H9 (cell line): ENCODE data around the gene MRPL17. TPM values are rescaled to one million over a fixed set of nuclear protein-coding genes. Genes with fewer than 3 reads are reported as not detected.

Experiments
- DNase-seq: peaks from one replicate; pipeline ENCODE4 v3.0.0-alpha.2; 2017
- H2AFZ ChIP-seq: one replicate; pipeline ENCODE4 v1.6.1; 2013; ENCODE audit warnings: mild to moderate bottlenecking, low read length, control low read depth, moderate library complexity
- H2AK5ac ChIP-seq: 2 replicates; pipeline ENCODE4 v1.6.1; 2013; ENCODE audit warnings: low read length, control low read depth, mixed read lengths; ENCODE audit not compliant: insufficient read length
- H2BK120ac ChIP-seq: one replicate; pipeline ENCODE4 v1.6.1; 2013; ENCODE audit warnings: low read depth, mild to moderate bottlenecking, low read length, control low read depth, inconsistent platforms; ENCODE audit not compliant: poor library complexity, severe bottlenecking
- H2BK12ac ChIP-seq: 2 replicates; pipeline ENCODE4 v1.6.1; 2013; ENCODE audit warnings: low read length, control low read depth, mixed read lengths, low read depth; ENCODE audit not compliant: insufficient read length
- H2BK15ac ChIP-seq: 2 replicates; pipeline ENCODE4 v1.6.1; 2013; ENCODE audit warnings: low read depth, low read length, control low read depth
- H2BK20ac ChIP-seq: one replicate; pipeline ENCODE4 v1.6.1; 2013; ENCODE audit warnings: low read depth, mild to moderate bottlenecking, low read length, control low read depth, inconsistent platforms; ENCODE audit not compliant: poor library complexity, severe bottlenecking
- H2BK5ac ChIP-seq: 2 replicates; pipeline ENCODE4 v1.6.1; 2013; ENCODE audit warnings: low read length, control low read depth, mixed read lengths; ENCODE audit not compliant: insufficient read length
- H3K14ac ChIP-seq: 2 replicates; pipeline ENCODE4 v1.6.1; 2013; ENCODE audit warnings: low read length, control low read depth; ENCODE audit not compliant: insufficient read depth
- H3K18ac ChIP-seq: 2 replicates; pipeline ENCODE4 v1.6.1; 2013; ENCODE audit warnings: low read depth, mild to moderate bottlenecking, mixed read lengths, low read length, control low read depth; ENCODE audit not compliant: insufficient read length
- H3K23ac ChIP-seq: 2 replicates; pipeline ENCODE4 v1.6.1; 2013; ENCODE audit warnings: low read length, control low read depth, mixed read lengths, low read depth; ENCODE audit not compliant: insufficient read length
- H3K23me2 ChIP-seq: 2 replicates; pipeline ENCODE4 v1.6.1; 2013; ENCODE audit warnings: low read depth, mild to moderate bottlenecking, mixed read lengths, low read length, control low read depth; ENCODE audit not compliant: insufficient read length, poor library complexity, severe bottlenecking
- H3K27ac ChIP-seq: 2 replicates; pipeline ENCODE4 v1.5.1; 2013; ENCODE audit warnings: low read length, control low read depth, mixed read lengths, low read depth; ENCODE audit not compliant: insufficient read length
- H3K27me3 ChIP-seq: 2 replicates; pipeline ENCODE4 v1.6.1; 2013; ENCODE audit warnings: low read length, control low read depth, inconsistent platforms; ENCODE audit not compliant: insufficient read depth
- H3K4ac ChIP-seq: 2 replicates; pipeline ENCODE4 v1.6.1; 2013; ENCODE audit warnings: low read depth, mild to moderate bottlenecking, control low read depth, inconsistent platforms, low read length, moderate library complexity
- H3K4me1 ChIP-seq: 2 replicates; pipeline ENCODE4 v1.6.1; 2013; ENCODE audit warnings: low read length, control low read depth, inconsistent platforms; ENCODE audit not compliant: insufficient read depth
- H3K4me2 ChIP-seq: 2 replicates; pipeline ENCODE4 v1.6.1; 2013; ENCODE audit warnings: low read length, control low read depth, mixed read lengths; ENCODE audit not compliant: insufficient read length, insufficient read depth
- H3K56ac ChIP-seq: 2 replicates; pipeline ENCODE4 v1.6.1; 2013; ENCODE audit warnings: low read depth, mild to moderate bottlenecking, mixed read lengths, low read length, control low read depth; ENCODE audit not compliant: insufficient read length
- H3K79me1 ChIP-seq: 2 replicates; pipeline ENCODE4 v1.6.1; 2013; ENCODE audit warnings: low read depth, mild to moderate bottlenecking, moderate library complexity, low read length, control low read depth, inconsistent platforms; ENCODE audit not compliant: insufficient read depth, poor library complexity, severe bottlenecking
- H3K79me2 ChIP-seq: 2 replicates; pipeline ENCODE4 v1.6.1; 2013; ENCODE audit warnings: low read length, control low read depth, inconsistent platforms; ENCODE audit not compliant: insufficient read depth
- H3K9ac ChIP-seq: 2 replicates; pipeline ENCODE4 v1.6.1; 2013; ENCODE audit warnings: low read length, control low read depth, mixed read lengths; ENCODE audit not compliant: insufficient read length; ENCODE audit errors: extremely low read depth
- H3K9me3 ChIP-seq: one replicate; pipeline ENCODE4 v1.6.1; 2013; ENCODE audit warnings: low read depth, low read length, inconsistent platforms; ENCODE audit not compliant: control insufficient read depth
- H3T11ph ChIP-seq: one replicate; pipeline ENCODE4 v1.6.1; 2013; ENCODE audit warnings: mild to moderate bottlenecking, low read length, control low read depth, inconsistent platforms
- H4K20me1 ChIP-seq: one replicate; pipeline ENCODE4 v1.6.1; 2013; ENCODE audit not compliant: control insufficient read depth, insufficient read length, insufficient read depth
- H4K5ac ChIP-seq: 2 replicates; pipeline ENCODE4 v1.6.1; 2013; ENCODE audit warnings: low read depth, mild to moderate bottlenecking, mixed read lengths, low read length, control low read depth; ENCODE audit not compliant: insufficient read length
- H4K8ac ChIP-seq: replicated peaks from 2 replicates; pipeline ENCODE4 v1.6.1; 2013; ENCODE audit warnings: low read length, control low read depth, mixed read lengths, low read depth; ENCODE audit not compliant: insufficient read length
- H4K91ac ChIP-seq: 2 replicates; pipeline ENCODE4 v1.6.1; 2013; ENCODE audit warnings: low read depth, mild to moderate bottlenecking, moderate library complexity, mixed read lengths, low read length, control low read depth; ENCODE audit not compliant: insufficient read length
- H3K27ac Mint-ChIP-seq, 3 experiments: 2 replicates in 2 of 3; 3 replicates in 1 of 3; pipeline ENCODE4 v1.8.0; 2020 to 2021; ENCODE audit warnings: mixed read lengths in 3 of 3, mild to moderate bottlenecking in 1 of 3, moderate library complexity in 1 of 3
- H3K27me3 Mint-ChIP-seq: 2 replicates; pipeline ENCODE4 v1.8.0; 2021; ENCODE audit warnings: low read depth, mild to moderate bottlenecking, moderate library complexity, mixed read lengths
- H3K36me3 Mint-ChIP-seq, 3 experiments: 2 replicates in 2 of 3; 3 replicates in 1 of 3; pipeline ENCODE4 v1.8.0; 2020 to 2021; ENCODE audit warnings: low read depth in 3 of 3, mixed read lengths in 3 of 3; ENCODE audit not compliant: insufficient read depth in 1 of 3
- H3K4me1 Mint-ChIP-seq, 2 experiments: 2 replicates each; pipeline ENCODE4 v1.8.0; 2020; ENCODE audit warnings: mixed read lengths in 2 of 2
- H3K4me3 Mint-ChIP-seq, 2 experiments: 2 replicates in 1 of 2; 3 replicates in 1 of 2; pipeline ENCODE4 v1.8.0; 2020 to 2021; ENCODE audit warnings: mild to moderate bottlenecking in 2 of 2, mixed read lengths in 2 of 2, moderate library complexity in 1 of 2
- H3K9me3 Mint-ChIP-seq, 2 experiments: 2 replicates in 1 of 2; 3 replicates in 1 of 2; pipeline ENCODE4 v1.8.0; 2020; ENCODE audit warnings: mild to moderate bottlenecking in 2 of 2, mixed read lengths in 2 of 2, moderate library complexity in 1 of 2
- total RNA-seq: library from RNA; stranded (reverse); gene quantifications from 2 replicates; pipeline ENCODE4 v1.2.1, GENCODE V29; 2021
- TF ChIP-seq, protein P1 (sequence below): fragments of 200-600 bp; sonication (generic); conservative IDR thresholded peaks from 3 replicates; pipeline ENCODE4 v1.8.0; 2021; ENCODE audit warnings: antibody characterized with exemption, mild to moderate bottlenecking

The MRPL17 gene
- total RNA-seq, 1 experiment from 2014 or later: 75.5 TPM

DNA sequence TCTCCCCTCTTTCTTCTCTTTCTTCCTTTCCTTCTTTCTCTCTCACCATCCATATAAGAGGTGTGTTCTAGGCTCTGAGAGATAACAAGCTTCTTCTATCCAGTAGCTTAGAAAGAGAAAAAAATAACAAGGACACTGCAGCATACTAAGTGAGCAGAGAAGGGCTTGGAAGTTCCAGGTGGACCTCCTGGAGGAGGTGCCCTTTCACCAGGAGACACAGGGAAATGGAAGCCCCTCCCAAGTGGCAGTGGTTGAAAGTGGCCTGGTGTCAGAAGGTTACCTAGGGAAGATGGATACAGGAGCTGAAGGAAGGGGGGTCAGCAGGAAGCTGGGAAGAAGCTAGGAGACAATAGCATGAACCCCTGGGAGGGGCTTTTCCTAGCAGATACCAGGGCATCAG lies 33.0 kb downstream of the MRPL17 start:
- no peak overlapping the region for H3K9ac ChIP-seq
- no peak overlapping the region for H4K91ac ChIP-seq
- H3K79me1 ChIP-seq: no peaks in the 10 kb centered on the region
- H3K23ac ChIP-seq: no peak overlapping the region
- peaks cover 2% of the 10 kb centered on the region; the same call in 1 of the 2 replicates for H3K4me1 ChIP-seq
- no peak overlapping the region for H2AK5ac ChIP-seq
- H3K27ac Mint-ChIP-seq: no peak overlapping the region
- no peaks in the 10 kb centered on the region for H3K9me3 Mint-ChIP-seq
- H4K5ac ChIP-seq: no peak overlapping the region
- H3T11ph ChIP-seq: no peak overlapping the region
- H2BK5ac ChIP-seq: no peak overlapping the region
- 0 out of 2 replicates have a peak, but pooled peaks cover under 1% of the 10 kb centered on the region for H3K27me3 Mint-ChIP-seq
- no peak overlapping the region for H2BK20ac ChIP-seq
- H3K4me1 Mint-ChIP-seq: no peaks in the 10 kb centered on the region
- no peak for DNase-seq
- H2BK120ac ChIP-seq: no peak overlapping the region
- H3K14ac ChIP-seq: no peak overlapping the region
- no peaks in the 10 kb centered on the region for H3K79me2 ChIP-seq
- no peak overlapping the region for H3K56ac ChIP-seq
- H3K27ac ChIP-seq: no peak overlapping the region
- H3K36me3 Mint-ChIP-seq: no peaks in the 10 kb centered on the region
- TF ChIP-seq, protein P1, sequence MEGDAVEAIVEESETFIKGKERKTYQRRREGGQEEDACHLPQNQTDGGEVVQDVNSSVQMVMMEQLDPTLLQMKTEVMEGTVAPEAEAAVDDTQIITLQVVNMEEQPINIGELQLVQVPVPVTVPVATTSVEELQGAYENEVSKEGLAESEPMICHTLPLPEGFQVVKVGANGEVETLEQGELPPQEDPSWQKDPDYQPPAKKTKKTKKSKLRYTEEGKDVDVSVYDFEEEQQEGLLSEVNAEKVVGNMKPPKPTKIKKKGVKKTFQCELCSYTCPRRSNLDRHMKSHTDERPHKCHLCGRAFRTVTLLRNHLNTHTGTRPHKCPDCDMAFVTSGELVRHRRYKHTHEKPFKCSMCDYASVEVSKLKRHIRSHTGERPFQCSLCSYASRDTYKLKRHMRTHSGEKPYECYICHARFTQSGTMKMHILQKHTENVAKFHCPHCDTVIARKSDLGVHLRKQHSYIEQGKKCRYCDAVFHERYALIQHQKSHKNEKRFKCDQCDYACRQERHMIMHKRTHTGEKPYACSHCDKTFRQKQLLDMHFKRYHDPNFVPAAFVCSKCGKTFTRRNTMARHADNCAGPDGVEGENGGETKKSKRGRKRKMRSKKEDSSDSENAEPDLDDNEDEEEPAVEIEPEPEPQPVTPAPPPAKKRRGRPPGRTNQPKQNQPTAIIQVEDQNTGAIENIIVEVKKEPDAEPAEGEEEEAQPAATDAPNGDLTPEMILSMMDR: no peak
- no peak overlapping the region for H4K8ac ChIP-seq
- no peaks in the 10 kb centered on the region for H3K9me3 ChIP-seq
- no peak overlapping the region for H3K4me3 Mint-ChIP-seq
- H3K4me2 ChIP-seq: no peak overlapping the region
- H3K27me3 ChIP-seq: peaks cover 10% of the 10 kb centered on the region; the same call in 1 of the 2 replicates
- H2BK15ac ChIP-seq: no peak overlapping the region
- H3K4ac ChIP-seq: no peak overlapping the region
- no peaks in the 10 kb centered on the region for H4K20me1 ChIP-seq
- no peak overlapping the region for H2BK12ac ChIP-seq
- no peak overlapping the region for H3K18ac ChIP-seq
- no peaks in the 10 kb centered on the region for H3K23me2 ChIP-seq
- H2AFZ ChIP-seq: no peak overlapping the region
